Measurements from ENCODE around the gene MYO1E.

The MYO1E gene

GRCh38 chr15:59223736-59224135 lies 148.9 kb downstream of the MYO1E start:
- FAIRE-seq = no peak

GRCh38 chr15:59222906-59223550 lies 149.6 kb downstream of the MYO1E start:
- no peak for FAIRE-seq

DNA sequence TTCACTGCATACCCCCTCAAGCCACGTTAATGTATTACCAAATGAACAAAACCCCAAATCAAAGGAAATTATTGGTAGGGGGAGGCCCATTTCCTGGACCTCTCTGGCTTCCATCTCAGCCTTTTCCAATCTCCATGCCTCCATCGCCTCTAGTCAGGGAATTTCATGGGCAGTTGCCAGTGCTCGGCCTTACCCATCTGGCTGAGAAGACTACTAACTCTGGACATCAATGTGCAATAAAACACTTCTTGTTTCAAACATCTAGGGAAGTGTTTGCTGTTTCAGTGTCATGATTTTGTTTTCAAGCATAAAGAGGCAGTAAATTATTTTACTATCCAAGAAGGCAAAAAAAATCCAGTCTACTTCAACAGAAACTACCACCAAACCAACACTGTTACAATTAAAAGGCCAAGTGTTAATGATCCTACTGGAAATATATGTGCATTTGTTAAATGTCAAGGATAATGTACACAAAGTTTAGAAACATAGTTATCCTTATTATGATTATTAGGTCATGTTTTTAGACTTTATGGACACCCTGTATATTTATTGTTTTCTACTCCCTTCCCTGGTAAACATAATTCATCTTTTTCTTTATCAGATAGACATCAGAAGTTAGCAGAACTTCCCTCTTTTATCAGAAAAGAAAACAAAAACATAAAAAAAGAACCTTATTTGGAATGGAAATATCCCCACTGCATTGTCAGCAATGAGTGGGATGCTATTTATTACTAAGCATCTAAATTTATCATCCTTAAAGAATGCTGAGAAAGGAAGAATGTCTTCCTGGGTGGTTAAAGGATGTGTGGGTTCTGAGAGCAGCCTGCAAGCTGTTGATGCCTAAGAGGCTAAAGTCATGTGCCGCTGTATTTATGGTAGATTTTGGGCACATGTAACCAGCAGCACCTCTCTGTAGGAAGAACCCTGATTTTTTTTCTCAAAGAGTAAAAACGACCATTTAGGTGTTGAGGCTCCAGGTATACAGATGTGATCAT lies 150.9 kb downstream of the MYO1E start:
- FAIRE-seq = no peak

DNA sequence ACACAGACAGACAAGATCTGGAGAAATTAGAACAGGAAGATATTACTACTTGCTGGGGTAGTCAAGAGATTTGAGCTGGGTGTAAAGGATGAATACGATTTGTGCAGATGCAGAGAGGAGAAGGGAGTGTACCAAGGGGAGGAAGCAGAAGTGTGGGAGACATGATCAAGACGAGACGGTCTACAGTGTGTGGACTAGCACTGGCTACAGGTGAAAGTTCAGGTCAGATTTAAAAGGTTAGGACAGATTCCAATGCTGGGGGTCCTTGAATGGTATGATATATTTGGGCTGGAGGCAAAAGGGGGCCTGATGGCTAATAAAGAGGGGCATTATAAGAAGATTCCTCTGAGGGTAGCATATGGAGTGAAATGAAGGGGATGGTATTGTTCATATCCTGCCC lies 154.0 kb downstream of the MYO1E start:
- no peak for FAIRE-seq

DNA sequence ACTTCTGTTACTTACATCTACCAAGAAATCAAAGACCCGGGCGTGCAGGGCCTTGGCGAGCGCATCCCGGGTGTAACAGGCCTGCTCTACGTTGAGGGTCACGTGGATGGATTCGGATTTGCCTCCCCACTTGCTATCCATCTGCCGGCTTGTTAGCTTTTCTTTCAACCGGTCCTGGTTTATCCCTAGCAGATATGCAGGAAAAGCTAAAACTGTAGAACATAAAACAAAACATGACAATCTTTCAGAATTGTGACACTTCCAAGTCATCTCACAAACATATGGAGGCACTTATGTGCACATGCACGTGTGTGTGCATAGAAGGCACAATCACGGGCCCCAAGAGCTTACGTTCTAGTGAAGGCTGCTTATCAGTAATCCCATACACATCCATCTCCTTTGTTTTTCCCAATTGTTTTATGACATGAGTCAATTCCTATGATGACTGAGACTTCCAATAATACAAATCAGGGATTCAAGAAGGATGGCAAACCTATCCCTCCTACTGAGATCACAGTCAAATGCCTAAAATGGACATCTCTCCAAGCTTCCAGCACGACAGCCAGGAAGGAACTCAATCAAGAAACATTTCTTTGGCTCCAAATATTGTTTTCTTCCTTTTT lies 154.7 kb downstream of the MYO1E start:
- FAIRE-seq = no peak

- FAIRE-seq = no peak
These were observed 155.8 kb downstream of the MYO1E start for GRCh38 chr15:59216911-59217310.

- FAIRE-seq = no peak
These were observed 162.5 kb downstream of the MYO1E start for GRCh38 chr15:59210186-59210585.

DNA sequence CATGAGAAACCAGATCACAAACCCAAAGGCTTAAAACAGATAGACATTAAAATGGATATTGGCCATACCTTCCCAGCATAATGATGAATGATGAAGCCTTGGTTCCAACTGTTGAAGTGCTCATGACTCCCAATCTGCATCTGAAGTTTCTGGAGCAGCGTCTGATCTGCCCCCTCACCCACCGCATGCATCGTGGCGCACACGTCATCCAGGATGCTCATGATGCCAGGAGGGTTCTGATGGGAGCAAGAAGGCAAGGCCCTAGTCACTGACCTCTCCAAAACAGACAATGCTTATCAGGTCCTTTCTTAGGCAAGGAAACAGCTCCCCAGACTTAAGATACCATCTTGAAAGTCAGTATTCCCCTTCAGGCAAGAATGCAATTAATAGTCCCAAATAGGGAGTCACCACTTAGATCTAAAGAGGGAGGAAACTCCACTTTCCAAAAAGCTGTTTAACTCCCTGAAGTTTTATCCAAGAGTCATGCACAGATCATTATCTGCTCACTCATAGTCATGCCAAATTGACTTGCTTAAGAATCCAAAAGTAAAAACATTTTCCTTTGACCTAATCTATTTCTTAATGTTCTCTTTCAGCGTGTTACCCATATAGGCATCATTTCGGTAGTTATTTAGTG lies 163.9 kb downstream of the MYO1E start:
- FAIRE-seq = no peak

DNA sequence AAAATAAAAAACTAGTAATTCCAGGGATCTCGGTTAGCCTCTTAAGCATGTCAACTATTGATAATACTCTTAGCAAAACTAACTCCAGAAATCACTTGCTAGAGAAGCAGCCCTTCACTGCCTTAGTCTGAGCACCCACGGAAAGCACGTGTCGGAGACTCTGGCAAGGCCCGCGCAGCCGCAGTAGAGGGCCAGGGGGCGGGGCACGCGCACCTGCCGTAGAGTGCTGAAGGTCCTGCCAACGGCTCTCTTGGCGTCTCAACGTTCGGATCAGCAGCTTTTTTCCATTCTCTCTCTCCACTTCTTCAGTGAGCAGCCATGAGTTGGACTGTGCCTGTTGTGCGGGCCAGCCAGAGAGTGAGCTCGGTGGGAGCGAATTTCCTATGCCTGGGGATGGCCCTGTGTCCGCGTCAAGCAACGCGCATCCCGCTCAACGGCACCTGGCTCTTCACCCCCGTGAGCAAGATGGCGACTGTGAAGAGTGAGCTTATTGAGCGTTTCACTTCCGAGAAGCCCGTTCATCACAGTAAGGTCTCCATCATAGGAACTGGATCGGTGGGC lies 166.0 kb downstream of the MYO1E start, which contains the start of gene LDHAL6B:
Gene LDHAL6B, plus strand, starts transcription at position 221 of the 561 bp plus-strand sequence. Its CDS starts 98 bp downstream, at position 319.
- no peak for FAIRE-seq

GRCh38 chr15:59205839-59206622 lies 166.6 kb downstream of the MYO1E start:
- no peak for FAIRE-seq

GRCh38 chr15:59203657-59204056 lies 169.0 kb downstream of the MYO1E start:
- no peak for FAIRE-seq

DNA sequence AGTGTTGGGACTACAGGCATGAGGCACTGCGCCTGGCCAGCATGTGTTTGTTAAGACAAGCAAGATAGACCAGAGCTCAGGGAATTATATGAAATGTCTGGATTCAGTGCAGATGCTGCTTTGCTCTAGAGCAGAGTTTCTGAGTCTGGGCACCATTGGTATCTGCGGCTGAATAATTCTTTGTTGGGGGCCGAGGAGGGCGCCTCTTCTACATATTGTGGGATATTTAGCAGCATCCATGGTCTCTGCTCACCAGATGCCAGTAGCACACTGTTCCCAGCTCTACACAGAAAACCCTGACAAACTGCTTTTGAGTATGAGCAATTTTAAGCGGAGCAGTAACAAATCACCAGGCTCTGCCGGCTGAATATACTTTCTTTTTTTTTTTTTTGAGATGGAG lies 169.7 kb downstream of the MYO1E start:
- no peak for FAIRE-seq

DNA sequence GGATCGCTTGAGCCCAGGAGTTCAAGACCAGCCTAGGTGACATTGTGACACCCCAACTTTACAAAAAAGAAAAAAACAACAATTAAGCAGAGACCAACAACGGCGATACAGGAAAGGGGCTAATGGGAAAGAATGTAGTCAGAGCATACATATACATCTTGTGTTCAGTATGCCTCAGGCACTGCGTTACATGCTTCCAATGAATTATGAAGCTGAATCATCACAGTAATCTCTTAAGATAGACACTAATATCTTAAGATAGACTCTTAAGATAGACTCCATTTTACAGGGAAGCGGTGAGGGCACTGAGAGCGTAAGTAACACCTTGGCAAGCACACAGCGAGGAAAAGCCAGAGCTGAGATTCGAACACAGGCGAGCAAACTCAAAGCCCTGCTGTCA lies 172.1 kb downstream of the MYO1E start:
- FAIRE-seq = no peak

- no peak for FAIRE-seq
These were observed 172.8 kb downstream of the MYO1E start for GRCh38 chr15:59199626-59200465.

- FAIRE-seq = no peak
These were observed 175.2 kb downstream of the MYO1E start for GRCh38 chr15:59197454-59197853.

DNA sequence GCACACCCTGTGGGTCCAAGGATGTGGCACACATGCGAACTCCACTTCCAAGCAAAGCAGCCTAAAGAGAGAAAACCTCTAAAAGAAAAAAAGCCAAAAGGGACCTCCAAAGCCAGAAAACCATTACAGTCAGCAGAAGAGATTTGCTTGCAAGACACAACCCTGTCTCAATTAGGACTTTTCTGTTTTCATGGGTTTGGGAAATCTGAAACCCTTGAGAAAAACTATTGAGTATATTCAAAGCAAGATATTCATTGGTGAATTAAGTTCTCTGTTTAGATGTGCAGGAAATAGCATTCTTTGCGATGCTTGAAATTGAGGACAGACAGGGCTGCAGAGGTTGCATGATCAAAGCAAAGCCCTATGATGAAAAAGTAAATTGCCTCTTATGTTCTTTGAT lies 176.3 kb downstream of the MYO1E start:
- no peak for FAIRE-seq

DNA sequence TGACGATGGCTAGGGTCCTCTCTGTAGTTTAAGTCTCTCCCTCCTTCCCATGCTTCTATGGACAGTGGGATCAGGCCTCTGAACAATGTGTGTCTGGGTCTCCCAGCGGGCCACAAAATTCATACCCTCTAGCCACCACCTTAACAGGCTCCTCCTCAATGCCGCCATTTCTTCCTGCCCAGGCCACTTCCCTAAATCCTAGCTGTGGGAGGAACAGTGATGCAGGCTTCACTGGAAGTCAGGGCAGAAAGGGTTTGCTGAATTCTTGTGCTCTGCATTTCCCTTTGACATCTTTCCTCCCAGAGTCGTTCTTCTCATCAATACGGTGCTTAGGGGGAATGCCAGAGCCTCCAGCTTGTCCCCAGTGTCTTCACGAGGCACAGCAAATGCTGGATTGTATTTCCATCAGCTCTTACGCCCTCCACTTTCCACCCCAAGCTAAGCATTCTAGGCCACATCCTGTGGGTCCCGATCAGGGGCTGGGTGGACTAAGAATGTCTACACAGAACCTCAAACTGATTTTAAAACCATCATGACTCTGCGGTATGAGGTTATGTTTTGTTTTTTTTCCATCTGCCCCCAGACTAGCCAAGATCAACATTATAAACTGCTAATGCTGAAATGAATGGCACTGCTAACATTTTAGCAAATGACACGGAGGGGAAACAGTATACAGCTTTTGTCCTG lies 177.9 kb downstream of the MYO1E start:
- FAIRE-seq = no peak

DNA sequence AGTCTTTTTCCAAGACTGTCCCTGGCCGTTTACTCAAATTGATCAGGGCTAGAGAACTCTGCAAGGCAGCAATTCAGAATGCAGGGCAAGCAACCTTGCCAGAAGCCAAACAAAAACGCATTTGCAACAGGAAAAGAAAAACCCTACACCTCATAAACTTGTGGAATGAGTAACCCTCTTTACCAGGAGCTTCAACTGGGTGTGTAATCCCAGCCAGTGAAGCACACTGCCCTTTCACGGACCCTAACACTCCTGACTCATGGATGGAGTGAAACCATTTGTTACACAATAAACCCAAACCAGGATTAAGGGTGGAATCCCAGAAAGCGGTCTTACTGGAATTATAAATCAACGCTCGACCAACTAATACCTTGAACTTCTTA lies 180.8 kb downstream of the MYO1E start:
- no peak for FAIRE-seq

- no peak for FAIRE-seq
These were observed 182.4 kb downstream of the MYO1E start for GRCh38 chr15:59190291-59190690.

- FAIRE-seq = no peak
These were observed 183.4 kb downstream of the MYO1E start for GRCh38 chr15:59189241-59189640.

All from colon (tissue), 2 donors.